GM19455 (cell line): ENCODE measurements around the gene OLIG1.

ENCODE experiments used
- ATAC-seq: cut with Tn5 transposase; IDR thresholded peaks from one replicate; pipeline ENCODE4 v1.9.1; 2021; ENCODE audit not compliant: unreplicated experiment

OLIG1 gene

GRCh38 chr21:33089395-33090119 lies 19.6 kb downstream of the OLIG1 start:
- no peak for ATAC-seq

- no peak for ATAC-seq
Observed at GRCh38 chr21:33096426-33096825, 26.5 kb downstream of the OLIG1 start.

DNA sequence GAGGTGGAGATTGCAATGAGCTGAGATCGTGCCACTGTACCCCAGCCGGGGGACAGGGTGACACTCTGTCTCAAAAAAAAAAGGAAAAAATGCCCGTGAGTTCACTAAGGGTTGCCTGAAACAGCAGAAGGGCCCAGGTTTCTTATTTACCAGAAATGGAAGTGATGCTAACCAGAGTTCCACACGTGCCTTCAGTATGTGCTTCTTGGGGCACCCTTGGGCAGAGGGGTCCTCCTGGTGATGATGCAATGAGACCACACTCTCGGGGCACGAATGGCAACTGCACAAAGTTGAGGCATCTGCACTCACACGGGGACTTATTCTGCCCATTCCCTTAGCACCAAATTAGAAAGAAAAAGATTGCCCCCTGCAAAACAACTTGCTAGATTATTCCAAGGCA lies 29.2 kb downstream of the OLIG1 start:
- no peak for ATAC-seq

DNA sequence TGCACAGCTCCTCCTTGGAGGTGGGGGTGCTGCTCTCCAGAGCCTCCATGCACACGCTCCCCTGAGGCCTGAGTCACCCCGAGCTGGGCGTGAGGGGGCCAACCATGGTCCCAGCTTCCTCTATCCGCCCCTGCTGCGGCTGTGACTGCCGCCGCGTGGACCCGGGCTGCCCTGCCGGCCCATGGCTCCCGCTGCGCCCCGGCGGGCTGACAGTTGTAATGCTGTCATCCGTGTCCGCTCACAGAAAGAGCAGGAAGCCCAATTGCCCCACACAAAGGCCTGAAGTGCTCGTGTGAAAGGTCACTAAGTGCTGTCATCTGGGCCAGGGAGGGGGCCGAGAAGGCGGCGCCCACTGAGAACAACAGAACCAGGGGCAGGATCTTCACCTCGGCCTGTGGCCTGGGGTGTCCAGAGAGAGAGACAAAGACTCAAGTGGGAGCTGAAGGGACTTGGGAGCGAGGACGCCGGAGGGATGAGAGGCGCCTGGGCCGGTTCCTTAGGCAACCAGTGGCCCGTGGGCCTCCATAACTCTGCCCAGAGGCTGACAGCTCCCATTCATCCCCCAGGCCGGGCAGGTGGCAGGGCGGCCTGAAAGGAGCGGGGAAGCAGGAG lies 31.5 kb downstream of the OLIG1 start:
- no peak for ATAC-seq

DNA sequence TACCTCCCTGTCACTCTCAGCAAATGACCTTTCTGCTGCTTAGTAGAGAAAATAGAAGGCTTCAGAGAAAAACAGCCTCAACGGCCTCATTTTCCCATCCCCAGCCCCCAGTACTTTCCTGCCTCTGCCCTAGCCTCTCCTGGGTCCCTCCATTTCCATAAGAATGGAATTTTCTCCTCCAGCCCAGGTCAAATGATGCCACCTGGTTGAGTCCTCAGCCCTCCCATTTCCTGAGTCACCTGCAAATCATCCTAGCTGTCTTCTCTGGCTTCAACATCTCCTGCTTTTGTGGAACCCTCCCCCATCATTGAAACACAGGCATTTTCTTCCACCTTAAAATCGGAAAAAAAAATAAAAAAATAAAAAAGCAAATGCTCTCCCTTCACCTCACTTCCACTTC lies 35.1 kb downstream of the OLIG1 start:
- no peak for ATAC-seq

DNA sequence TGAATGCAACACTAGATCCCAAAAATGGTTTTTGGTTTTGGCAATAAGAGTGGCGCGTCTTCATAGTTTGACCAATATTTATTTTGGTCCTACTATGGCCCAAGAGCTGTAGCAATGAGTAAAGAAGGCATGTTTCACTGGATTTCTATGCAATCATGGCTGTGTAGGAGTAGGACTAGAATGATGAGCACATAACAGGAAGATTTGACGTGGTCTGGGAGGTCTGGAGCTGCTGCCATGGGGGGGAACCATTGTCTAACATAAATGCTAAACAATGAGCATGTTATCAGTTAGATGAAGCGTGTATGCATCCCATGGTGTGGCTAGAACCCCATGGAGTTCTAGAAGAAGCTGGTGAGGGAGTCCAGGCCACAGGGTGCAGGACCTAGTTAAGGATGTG lies 38.3 kb downstream of the OLIG1 start:
- no peak for ATAC-seq

GRCh38 chr21:33109574-33110339 lies 39.8 kb downstream of the OLIG1 start:
- no peak for ATAC-seq

GRCh38 chr21:33110340-33110715 lies 40.4 kb downstream of the OLIG1 start:
- no peak for ATAC-seq

GRCh38 chr21:33111577-33111976 lies 41.6 kb downstream of the OLIG1 start:
- no peak for ATAC-seq

DNA sequence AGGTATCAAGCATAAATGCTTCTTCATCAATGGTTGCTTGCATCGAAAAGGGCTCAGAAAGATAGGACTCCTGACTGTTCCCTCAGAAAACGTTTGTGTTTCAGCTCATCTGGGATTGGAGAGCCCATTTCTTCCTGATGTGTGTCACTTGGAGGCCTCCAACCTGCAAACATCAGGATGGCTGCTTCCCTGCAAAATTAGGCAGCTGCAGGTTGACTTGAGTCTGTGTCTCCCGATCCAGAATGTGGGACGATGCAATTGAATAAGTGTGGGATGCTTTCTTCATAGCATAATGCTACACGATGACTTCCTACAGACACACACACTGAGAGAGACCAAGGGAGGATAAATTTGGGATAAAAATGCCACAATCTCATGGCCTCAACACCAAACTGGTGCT lies 42.2 kb downstream of the OLIG1 start:
- ATAC-seq: no peak

GRCh38 chr21:33112681-33113080 lies 42.7 kb downstream of the OLIG1 start:
- no peak for ATAC-seq

- no peak for ATAC-seq
Observed at GRCh38 chr21:33113131-33113530, 43.2 kb downstream of the OLIG1 start.

GRCh38 chr21:33114276-33114675 lies 44.3 kb downstream of the OLIG1 start:
- ATAC-seq: no peak

- ATAC-seq: no peak
Observed at GRCh38 chr21:33115631-33116510, 45.9 kb downstream of the OLIG1 start.

DNA sequence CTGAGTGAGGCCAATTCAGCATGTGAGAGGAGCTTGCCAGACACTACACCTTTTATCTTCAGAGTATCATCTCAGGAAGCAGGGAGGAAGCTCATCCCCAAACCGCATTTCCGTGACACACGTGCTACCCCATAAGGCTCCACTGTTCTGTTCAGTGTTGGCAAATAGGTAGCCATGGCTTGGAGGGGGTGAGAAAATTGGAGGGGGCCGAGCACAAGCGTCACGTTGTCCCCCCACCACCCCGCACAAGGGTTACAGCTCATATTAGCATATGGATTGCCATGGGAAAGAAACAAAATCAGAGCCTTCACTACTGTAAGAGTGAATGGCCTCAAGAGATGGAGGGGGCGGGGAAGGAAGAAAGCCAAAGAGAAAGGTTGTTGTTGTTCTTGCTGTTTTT lies 46.7 kb downstream of the OLIG1 start:
- ATAC-seq: no peak

- no peak for ATAC-seq
Observed at GRCh38 chr21:33117101-33117888, 47.4 kb downstream of the OLIG1 start.
